Endothelial cell of umbilical vein (primary cell): Measurements from ENCODE around the gene MAGI3. TPM values are rescaled to one million over a fixed set of nuclear protein-coding genes. Genes with fewer than 3 reads are reported as not detected.

Experiments
- BruUV-seq: library from RNA; stranded (reverse); fragments of 400-500 nt; replicated peaks from 2 replicates; lab custom pipeline; 2021; lab: Mats Ljungman, UMichigan
- CTCF ChIA-PET: fragments of 300-600, 350-600 bp; sonication (Branson Sonifier 250); formaldehyde crosslinking; loops from one replicate; lab custom pipeline; 2021; ENCODE audit warnings: antibody characterized with exemption, inconsistent platforms; lab: Charles Lee
- POLR2A ChIA-PET: fragments of 300-600, 350-600 bp; sonication (Branson Sonifier 250); formaldehyde crosslinking; loops from one replicate; lab custom pipeline; 2021; ENCODE audit warnings: antibody characterized with exemption, inconsistent platforms; lab: Charles Lee
- DNase-seq: peaks from one replicate; pipeline ENCODE4 v3.0.0-alpha.2; 2011; ENCODE audit warnings: low read depth, low spot score
- FAIRE-seq: peaks from 2 replicates; lab custom pipeline; 2011; peaks lifted over from hg19 to GRCh38; lab: Jason Lieb, UNC
- H2AFZ ChIP-seq: 2 replicates; pipeline ENCODE4 v1.6.0; 2012; ENCODE audit warnings: low read depth, low read length, control low read depth, inconsistent platforms
- H3K27ac ChIP-seq: 2 replicates; pipeline ENCODE4 v1.5.1; 2011; ENCODE audit warnings: low read depth, mild to moderate bottlenecking, control low read depth, low read length, moderate library complexity; ENCODE audit not compliant: insufficient read depth
- H3K27me3 ChIP-seq, 2 experiments: 2 replicates each; pipeline versions ENCODE4 v1.6.0 to v1.6.1; 2011; ENCODE audit warnings: low read length in 2 of 2, mixed read lengths in 1 of 2; ENCODE audit not compliant: control insufficient read depth in 2 of 2, insufficient read depth in 2 of 2
- H3K36me3 ChIP-seq, 2 experiments: 2 replicates in 1 of 2; 3 replicates in 1 of 2; pipeline ENCODE4 v1.5.1; 2011; ENCODE audit warnings: low read length in 2 of 2, mild to moderate bottlenecking in 1 of 2, moderate library complexity in 1 of 2; ENCODE audit not compliant: control insufficient read depth in 2 of 2, insufficient read depth in 2 of 2; ENCODE audit errors: extremely low read depth in 1 of 2
- H3K4me1 ChIP-seq: 3 replicates; pipeline ENCODE4 v1.5.1; 2011; ENCODE audit warnings: mild to moderate bottlenecking, low read length; ENCODE audit not compliant: control insufficient read depth, insufficient read depth; ENCODE audit errors: extremely low read depth
- H3K4me2 ChIP-seq: 2 replicates; pipeline ENCODE4 v1.6.1; 2011; ENCODE audit warnings: low read length, control low read depth, mixed read lengths; ENCODE audit not compliant: insufficient read depth
- H3K4me3 ChIP-seq, 3 experiments: fragments of 200-600 bp in 1 of 3; sonication (generic), shearing (Covaris generic) in 1 of 3; replicated peaks in 1 of 3; 2 replicates each; pipeline ENCODE4 v1.5.1; 2011 to 2016; ENCODE audit warnings: control low read depth in 3 of 3, low read length in 3 of 3, mild to moderate bottlenecking in 2 of 3, inconsistent platforms in 1 of 3, low read depth in 1 of 3, moderate library complexity in 1 of 3; ENCODE audit not compliant: insufficient read depth in 1 of 3
- H3K79me2 ChIP-seq: 2 replicates; pipeline ENCODE4 v1.6.0; 2012; ENCODE audit warnings: low read length, inconsistent platforms; ENCODE audit not compliant: control insufficient read depth, insufficient read depth
- H3K9ac ChIP-seq: replicated peaks from 2 replicates; pipeline ENCODE3; 2011; ENCODE audit warnings: low read length, control low read depth; ENCODE audit not compliant: insufficient read depth; ENCODE audit errors: extremely low read depth
- H3K9me1 ChIP-seq: replicated peaks from 3 replicates; pipeline ENCODE4 v1.6.0; 2011; ENCODE audit warnings: mild to moderate bottlenecking, low read length; ENCODE audit not compliant: control insufficient read depth, insufficient read depth; ENCODE audit errors: extremely low read depth
- H3K9me3 ChIP-seq: replicated peaks from 2 replicates; pipeline ENCODE4 v1.5.1; 2012; ENCODE audit warnings: low read length, inconsistent platforms; ENCODE audit not compliant: control insufficient read depth, insufficient read depth
- H4K20me1 ChIP-seq: replicated peaks from 2 replicates; pipeline ENCODE3; 2011; ENCODE audit warnings: mild to moderate bottlenecking, low read length; ENCODE audit not compliant: control insufficient read depth, insufficient read depth; ENCODE audit errors: extremely low read depth
- CTCF ChIP-seq, 2 donors: IDR thresholded peaks; 1 replicate in 1 of 2; 2 replicates in 1 of 2; pipeline ENCODE4 v1.5.1; 2011; ENCODE audit warnings: low read length in 2 of 2, mild to moderate bottlenecking in 2 of 2, moderate library complexity in 2 of 2, control low read depth in 1 of 2, inconsistent platforms in 1 of 2, low read depth in 1 of 2; ENCODE audit not compliant: insufficient read depth in 1 of 2; ENCODE audit errors: extremely low read depth in 1 of 2
- EZH2 ChIP-seq: IDR thresholded peaks from 2 replicates; pipeline ENCODE4 v1.6.1; 2012; ENCODE audit warnings: borderline replicate concordance, low read depth, mild to moderate bottlenecking, moderate library complexity, low read length, inconsistent platforms; ENCODE audit not compliant: severe bottlenecking
- FOS ChIP-seq: IDR thresholded peaks from 2 replicates; pipeline ENCODE4 v1.6.1; 2011; ENCODE audit warnings: mild to moderate bottlenecking, low read length, moderate library complexity, borderline replicate concordance; ENCODE audit not compliant: insufficient read depth
- GATA2 ChIP-seq: IDR thresholded peaks from 2 replicates; pipeline ENCODE4 v1.7.0; 2011; ENCODE audit warnings: low read depth, mild to moderate bottlenecking, moderate library complexity, mixed read lengths, low read length; ENCODE audit not compliant: insufficient read length, insufficient read depth
- JUN ChIP-seq: IDR thresholded peaks from 2 replicates; pipeline ENCODE4 v1.6.1; 2011; ENCODE audit warnings: borderline replicate concordance, low read depth; ENCODE audit not compliant: insufficient read length, insufficient read depth
- MAX ChIP-seq: IDR thresholded peaks from 2 replicates; pipeline ENCODE4 v1.6.1; 2011; ENCODE audit not compliant: insufficient read depth, insufficient read length
- MYC ChIP-seq: IDR thresholded peaks from one replicate; pipeline ENCODE4 v1.6.1; 2011; ENCODE audit warnings: mild to moderate bottlenecking, low read depth, low read length
- POLR2A ChIP-seq: IDR thresholded peaks from 2 replicates; pipeline ENCODE4 v1.6.1; 2012; ENCODE audit warnings: low read depth, mild to moderate bottlenecking, control low read depth, low read length
- POLR2AphosphoS5 ChIP-seq: IDR thresholded peaks from 2 replicates; pipeline ENCODE4 v1.6.1; 2012; ENCODE audit warnings: low read depth, mild to moderate bottlenecking, control low read depth, low read length, moderate library complexity; ENCODE audit not compliant: insufficient read depth
- dilution Hi-C: fragments of 300-500 bp; cut with MboI; formaldehyde crosslinking; loops from one replicate; pipeline ENCODE4 v1.15.0; 2019; ENCODE audit warnings: low sequenced_read_pairs; ENCODE audit not compliant: extremely low pct_ligation_motif_present
- intact Hi-C: fragments of 100-400 bp; cut with micrococcal nuclease; formaldehyde crosslinking; loops from one replicate; pipeline ENCODE4 v1.10.0; 2022
- polyA plus RNA-seq, 4 experiments: library from polyadenylated mRNA; depleted of rRNA in 3 of 4; stranded (reverse) in 3 of 4; unstranded in 1 of 4; fragments of >200 nt; gene quantifications; 2 replicates each; pipeline versions ENCODE4 v1.2.1 to v1.2.3, GENCODE V29; 2011 to 2012; ENCODE audit warnings: missing spikeins in 1 of 4
- total RNA-seq: library from RNA; stranded (reverse); gene quantifications from 2 replicates; pipeline ENCODE4 v1.2.3, GENCODE V29; 2021

The MAGI3 gene
- total and polyA plus RNA-seq, 2 donors (not counting 3 experiments of a cell fraction or from before 2014, with no cell fraction given): 2.8 to 16.1 TPM

GRCh38 chr1:113437554-113438341 is 47.4 kb downstream of the MAGI3 start:
- intact Hi-C loops: no loop called here
- H4K20me1 ChIP-seq: peaks cover 3% of the 10 kb centered on the region
- no peaks in the 10 kb centered on the region for H3K27me3 ChIP-seq
- H3K4me3 ChIP-seq: no peak overlapping the region
- H3K9ac ChIP-seq: no peak overlapping the region
- FAIRE-seq (no peak), DNase-seq (no peak)
- no peak for TF ChIP-seq FOS
- no peak for TF ChIP-seq POLR2A
- TF ChIP-seq EZH2: no peak
- no peak for TF ChIP-seq CTCF (IDR thresholded peaks at IDR 0.05; ENCODE audit: extremely low read depth in 1 of 2, insufficient read depth in 1 of 2, low read depth in 1 of 2, low read length in 2 of 2)
- no peak for TF ChIP-seq POLR2AphosphoS5
- no peak for TF ChIP-seq MYC
- TF ChIP-seq GATA2: no peak
- TF ChIP-seq MAX: no peak
- TF ChIP-seq JUN: no peak
- ChIA-PET CTCF (interaction anchor here (0.8 to 1.9 kb wide), 2 partner anchors 16 to 34 kb away, joined by 3 to 7 read pairs; no protein-coding TSS in a partner anchor), POLR2A (interaction anchor here (0.7 kb wide), 1 partner anchor 103 kb away, joined by 5 read pairs; no protein-coding TSS in a partner anchor)
- peaks cover 3% of the 10 kb centered on the region for H3K79me2 ChIP-seq
- H3K36me3 ChIP-seq: no peaks in the 10 kb centered on the region
- no TSS peak for BruUV-seq
- no peak overlapping the region for H3K27ac ChIP-seq
- no peaks in the 10 kb centered on the region for H3K4me1 ChIP-seq
- H3K4me2 ChIP-seq: no peak overlapping the region
- no peaks in the 10 kb centered on the region for H3K9me3 ChIP-seq
- no peak overlapping the region for H2AFZ ChIP-seq
- no peaks in the 10 kb centered on the region for H3K9me1 ChIP-seq
- dilution Hi-C loops: no loop called here
